Jurkat, Clone E6-1 (cell line): Measurements from ENCODE around the gene CDH4.

Experiments
- DNase-seq: peaks from one replicate; pipeline ENCODE4 v3.0.0-alpha.2; 2011; ENCODE audit warnings: low read depth, low spot score
- H3K4me3 ChIP-seq: 2 replicates; pipeline ENCODE4 v1.5.1; 2011; ENCODE audit warnings: mild to moderate bottlenecking, low read length, control low read depth, moderate library complexity

Gene CDH4

GRCh38 chr20:61315319-61315718 is 63.3 kb downstream of the CDH4 start:
- no peak for DNase-seq
- no peak overlapping the region for H3K4me3 ChIP-seq

- H3K4me3 ChIP-seq = no peak overlapping the region
- DNase-seq = no peak
Observed at GRCh38 chr20:61316346-61316745, 64.3 kb downstream of the CDH4 start.

- no peak overlapping the region for H3K4me3 ChIP-seq
- no peak for DNase-seq
Observed at GRCh38 chr20:61317966-61318530, 66.0 kb downstream of the CDH4 start.

- no peak for DNase-seq
- no peak overlapping the region for H3K4me3 ChIP-seq
Observed at GRCh38 chr20:61320691-61321425, 68.8 kb downstream of the CDH4 start.

- H3K4me3 ChIP-seq = no peak overlapping the region
- DNase-seq = no peak
Observed at GRCh38 chr20:61321481-61321880, 69.4 kb downstream of the CDH4 start.

GRCh38 chr20:61322151-61322865 is 70.2 kb downstream of the CDH4 start:
- no peak for DNase-seq
- H3K4me3 ChIP-seq = no peak overlapping the region

GRCh38 chr20:61324906-61325305 is 72.8 kb downstream of the CDH4 start:
- DNase-seq = no peak
- no peak overlapping the region for H3K4me3 ChIP-seq

GRCh38 chr20:61325718-61326117 is 73.7 kb downstream of the CDH4 start:
- no peak overlapping the region for H3K4me3 ChIP-seq
- DNase-seq = no peak

GRCh38 chr20:61328911-61329558 is 77.0 kb downstream of the CDH4 start:
- no peak for DNase-seq
- no peak overlapping the region for H3K4me3 ChIP-seq

GRCh38 chr20:61330441-61330840 is 78.4 kb downstream of the CDH4 start:
- no peak for DNase-seq
- no peak overlapping the region for H3K4me3 ChIP-seq

- no peak for DNase-seq
- H3K4me3 ChIP-seq = no peak overlapping the region
Observed at GRCh38 chr20:61331543-61331942, 79.5 kb downstream of the CDH4 start.

GRCh38 chr20:61332016-61332975 is 80.2 kb downstream of the CDH4 start:
- DNase-seq = no peak
- no peak overlapping the region for H3K4me3 ChIP-seq

GRCh38 chr20:61333484-61334108 is 81.5 kb downstream of the CDH4 start:
- H3K4me3 ChIP-seq = no peak overlapping the region
- DNase-seq = no peak

- DNase-seq = no peak
- no peak overlapping the region for H3K4me3 ChIP-seq
Observed at GRCh38 chr20:61340157-61340556, 88.1 kb downstream of the CDH4 start.

GRCh38 chr20:61341605-61342004 is 89.5 kb downstream of the CDH4 start:
- H3K4me3 ChIP-seq = no peak overlapping the region
- DNase-seq = no peak

GRCh38 chr20:61343934-61344333 is 91.9 kb downstream of the CDH4 start:
- DNase-seq = no peak
- no peak overlapping the region for H3K4me3 ChIP-seq

- H3K4me3 ChIP-seq = no peak overlapping the region
- no peak for DNase-seq
Observed at GRCh38 chr20:61345656-61346055, 93.6 kb downstream of the CDH4 start.

GRCh38 chr20:61346996-61347395 is 94.9 kb downstream of the CDH4 start:
- no peak for DNase-seq
- no peak overlapping the region for H3K4me3 ChIP-seq

GRCh38 chr20:61347443-61347842 is 95.4 kb downstream of the CDH4 start:
- H3K4me3 ChIP-seq = no peak overlapping the region
- no peak for DNase-seq
